ENCODE results near the gene FXYD3.

The FXYD3 gene

GRCh38 chr19:35155441-35155840 lies 39.8 kb downstream of the FXYD3 start:
- peak in 1 of 2 experiments; percentile 33 for DNase-seq (ENCODE audit: low read depth in 1 of 2, low spot score in 1 of 2)
- Histone ChIP-seq H3K27me3 (ENCODE audit: insufficient read depth, poor library complexity, severe bottlenecking) (no peaks in the 10 kb centered on the region), H3K4me3 (replicated peaks; ENCODE audit: insufficient read depth, low read length) (peak overlapping the region; percentile 88), H3K27ac (replicated peaks) (peak overlapping the region; percentile 90)
- no peak for TF ChIP-seq SPI1 (IDR thresholded peaks at IDR 0.05; ENCODE audit: borderline replicate concordance, low read depth)
- no peak for TF ChIP-seq GABPA (IDR thresholded peaks at IDR 0.05; ENCODE audit: low read depth)
- TF ChIP-seq CTCF (IDR thresholded peaks at IDR 0.05; ENCODE audit: insufficient read depth, low read length): no peak
- TF ChIP-seq REST (IDR thresholded peaks at IDR 0.05; ENCODE audit: insufficient replicate concordance, low read depth): peak; percentile 11
- TF ChIP-seq POLR2AphosphoS5 (IDR thresholded peaks at IDR 0.05; ENCODE audit: low read depth): 0 out of 2 replicates have a peak, but pooled peaks have one; percentile 7

GRCh38 chr19:35155981-35156672 lies 40.5 kb downstream of the FXYD3 start:
- peak overlapping the region; percentile 88 for H3K4me3 ChIP-seq (replicated peaks; ENCODE audit: insufficient read depth, low read length)
- peak overlapping the region; percentile 90; the same call in 1 of the 2 replicates for H3K27ac ChIP-seq (replicated peaks)
- DNase-seq (ENCODE audit: low read depth in 1 of 2, low spot score in 1 of 2): no peak
- TF ChIP-seq REST (IDR thresholded peaks at IDR 0.05; ENCODE audit: insufficient replicate concordance, low read depth) (no peak), SPI1 (IDR thresholded peaks at IDR 0.05; ENCODE audit: borderline replicate concordance, low read depth) (no peak), POLR2AphosphoS5 (IDR thresholded peaks at IDR 0.05; ENCODE audit: low read depth) (no peak), CTCF (IDR thresholded peaks at IDR 0.05; ENCODE audit: insufficient read depth, low read length) (no peak)
- H3K27me3 ChIP-seq (ENCODE audit: insufficient read depth, poor library complexity, severe bottlenecking): no peaks in the 10 kb centered on the region

GRCh38 chr19:35156673-35157014 lies 41.0 kb downstream of the FXYD3 start:
- Histone ChIP-seq H3K27ac (replicated peaks) (no peak overlapping the region), H3K4me3 (replicated peaks; ENCODE audit: insufficient read depth, low read length) (no peak overlapping the region)

GRCh38 chr19:35157431-35157830 lies 41.8 kb downstream of the FXYD3 start:
- Histone ChIP-seq H3K27ac (replicated peaks) (no peak overlapping the region), H3K27me3 (ENCODE audit: insufficient read depth, poor library complexity, severe bottlenecking) (no peaks in the 10 kb centered on the region), H3K4me3 (replicated peaks; ENCODE audit: insufficient read depth, low read length) (no peak overlapping the region)
- TF ChIP-seq SPI1 (IDR thresholded peaks at IDR 0.05; ENCODE audit: borderline replicate concordance, low read depth) (no peak), CTCF (IDR thresholded peaks at IDR 0.05; ENCODE audit: insufficient read depth, low read length) (no peak), GABPA (IDR thresholded peaks at IDR 0.05; ENCODE audit: low read depth) (no peak), REST (IDR thresholded peaks at IDR 0.05; ENCODE audit: insufficient replicate concordance, low read depth) (no peak), POLR2AphosphoS5 (IDR thresholded peaks at IDR 0.05; ENCODE audit: low read depth) (no peak)
- DNase-seq (ENCODE audit: low read depth in 1 of 2, low spot score in 1 of 2): no peak

More at GRCh38 chr19:35156673-35157014, 41.0 kb downstream of the FXYD3 start:
- no peaks in the 10 kb centered on the region for H3K27me3 ChIP-seq (ENCODE audit: insufficient read depth, poor library complexity, severe bottlenecking)
- no peak for DNase-seq (ENCODE audit: low read depth in 1 of 2, low spot score in 1 of 2)
- TF ChIP-seq SPI1 (IDR thresholded peaks at IDR 0.05; ENCODE audit: borderline replicate concordance, low read depth) (no peak), GABPA (IDR thresholded peaks at IDR 0.05; ENCODE audit: low read depth) (no peak)

Data from HL-60 (cell line).